Mammary epithelial cell (primary cell): Measurements from ENCODE around the gene TRMU.

Experiments
- CTCF ChIP-seq, 2 donors: IDR thresholded peaks in 1 of 2; conservative IDR thresholded peaks in 1 of 2; 2 replicates each; pipeline ENCODE4 v1.5.1; 2011 to 2012; ENCODE audit warnings: inconsistent platforms in 2 of 2, low read length in 2 of 2, mild to moderate bottlenecking in 2 of 2, control low read depth in 1 of 2, low read depth in 1 of 2; ENCODE audit not compliant: insufficient read depth in 1 of 2; ENCODE audit errors: extremely low read depth in 1 of 2
- EZH2 ChIP-seq: IDR thresholded peaks from 2 replicates; pipeline ENCODE4 v1.6.1; 2012; ENCODE audit warnings: low read length, inconsistent platforms, borderline replicate concordance

GRCh38 chr22:46356496-46357480, 21.3 kb downstream of the TRMU start:
- TF ChIP-seq CTCF (conservative IDR thresholded peaks at IDR 0.05 in 1 of 2, IDR thresholded peaks at IDR 0.05 in 1 of 2; ENCODE audit: extremely low read depth in 1 of 2, insufficient read depth in 1 of 2, low read depth in 1 of 2, low read length in 2 of 2) (no peak), EZH2 (no peak)
